GM12873 (cell line): Measurements from ENCODE around the gene ROBO2.

Source experiments
- TF ChIP-seq, protein P1 (sequence below): IDR thresholded peaks from 2 replicates; pipeline ENCODE4 v1.5.1; 2012; ENCODE audit warnings: low read depth, mild to moderate bottlenecking, moderate library complexity, low read length, control low read depth; ENCODE audit not compliant: insufficient read depth; ENCODE audit errors: missing control alignments

ROBO2 gene

DNA sequence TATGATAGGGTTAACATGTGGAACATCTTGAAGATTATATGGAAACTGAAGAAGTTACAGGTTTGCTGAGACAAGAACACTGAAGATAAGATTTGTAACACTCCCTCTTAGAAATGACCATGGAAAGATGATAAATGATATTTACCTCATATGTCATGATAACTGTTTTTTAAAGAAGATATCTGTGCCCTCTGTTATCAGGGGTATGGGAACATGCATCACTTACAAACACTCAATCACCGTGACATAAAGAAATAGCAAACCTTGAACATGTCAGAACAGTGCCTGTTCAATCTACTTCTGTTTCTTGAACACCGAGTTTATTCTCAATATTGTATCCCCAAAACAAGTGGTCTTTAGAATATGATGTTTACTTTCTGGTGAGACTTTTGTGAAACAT, 149.4 kb downstream of the ROBO2 start:
- TF ChIP-seq, protein P1, sequence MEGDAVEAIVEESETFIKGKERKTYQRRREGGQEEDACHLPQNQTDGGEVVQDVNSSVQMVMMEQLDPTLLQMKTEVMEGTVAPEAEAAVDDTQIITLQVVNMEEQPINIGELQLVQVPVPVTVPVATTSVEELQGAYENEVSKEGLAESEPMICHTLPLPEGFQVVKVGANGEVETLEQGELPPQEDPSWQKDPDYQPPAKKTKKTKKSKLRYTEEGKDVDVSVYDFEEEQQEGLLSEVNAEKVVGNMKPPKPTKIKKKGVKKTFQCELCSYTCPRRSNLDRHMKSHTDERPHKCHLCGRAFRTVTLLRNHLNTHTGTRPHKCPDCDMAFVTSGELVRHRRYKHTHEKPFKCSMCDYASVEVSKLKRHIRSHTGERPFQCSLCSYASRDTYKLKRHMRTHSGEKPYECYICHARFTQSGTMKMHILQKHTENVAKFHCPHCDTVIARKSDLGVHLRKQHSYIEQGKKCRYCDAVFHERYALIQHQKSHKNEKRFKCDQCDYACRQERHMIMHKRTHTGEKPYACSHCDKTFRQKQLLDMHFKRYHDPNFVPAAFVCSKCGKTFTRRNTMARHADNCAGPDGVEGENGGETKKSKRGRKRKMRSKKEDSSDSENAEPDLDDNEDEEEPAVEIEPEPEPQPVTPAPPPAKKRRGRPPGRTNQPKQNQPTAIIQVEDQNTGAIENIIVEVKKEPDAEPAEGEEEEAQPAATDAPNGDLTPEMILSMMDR, result no peak

DNA sequence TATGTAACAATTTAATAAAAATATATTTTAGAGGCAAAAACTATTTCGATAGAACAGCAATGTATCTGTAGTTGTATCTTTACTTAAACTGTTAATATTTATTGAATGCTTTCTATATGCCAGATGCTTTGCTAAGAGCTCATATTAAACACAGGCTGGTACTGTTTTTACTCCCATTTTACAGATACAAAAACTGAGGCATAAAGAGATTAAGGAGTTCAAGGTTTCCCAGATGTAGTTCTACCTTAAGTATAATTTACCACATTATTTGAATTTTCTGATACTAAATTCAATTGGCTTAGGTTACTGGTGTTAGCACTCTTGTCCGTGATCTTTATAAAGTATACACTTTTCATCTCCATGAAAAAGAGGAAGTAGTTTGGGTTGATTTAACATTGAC, 149.8 kb downstream of the ROBO2 start:
- TF ChIP-seq, protein P1, result no peak

DNA sequence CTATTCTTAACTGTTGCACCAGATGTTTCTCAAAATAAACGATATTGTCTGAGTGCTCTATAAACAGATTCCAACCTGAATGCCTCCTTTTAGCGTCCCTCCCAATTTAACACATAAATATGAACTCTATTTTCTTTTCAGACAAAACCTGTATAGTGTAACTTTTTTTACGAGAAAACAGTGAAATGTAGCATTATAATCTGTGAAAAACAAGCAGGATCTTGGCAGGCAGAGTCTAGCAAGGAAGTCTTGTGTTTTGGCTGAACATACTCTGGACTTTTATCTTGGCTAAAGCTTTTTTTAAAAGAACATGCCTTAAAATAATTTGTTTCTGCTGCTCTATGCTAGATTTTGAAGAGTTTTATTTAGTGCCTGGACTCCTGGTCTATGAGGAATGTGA, 150.5 kb downstream of the ROBO2 start:
- TF ChIP-seq, protein P1, result no peak

DNA sequence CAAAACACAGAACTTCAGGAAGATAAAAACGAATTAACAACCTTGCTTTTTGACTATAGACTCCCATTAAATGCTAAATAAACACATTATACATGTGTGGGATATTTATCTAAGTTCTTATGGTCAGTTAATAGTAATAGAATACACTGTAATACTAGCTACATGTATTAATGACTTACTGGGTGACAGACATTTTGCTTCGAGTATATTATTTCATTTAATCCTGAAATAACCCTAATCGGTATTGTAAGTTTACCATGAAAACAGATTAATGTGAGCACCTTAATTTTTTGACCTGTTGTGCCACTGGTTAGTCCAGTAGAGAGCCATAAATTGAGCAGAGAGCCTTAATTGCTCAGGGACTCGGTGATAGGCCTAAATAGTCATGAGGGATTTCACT, 151.1 kb downstream of the ROBO2 start:
- TF ChIP-seq, protein P1, result no peak

DNA sequence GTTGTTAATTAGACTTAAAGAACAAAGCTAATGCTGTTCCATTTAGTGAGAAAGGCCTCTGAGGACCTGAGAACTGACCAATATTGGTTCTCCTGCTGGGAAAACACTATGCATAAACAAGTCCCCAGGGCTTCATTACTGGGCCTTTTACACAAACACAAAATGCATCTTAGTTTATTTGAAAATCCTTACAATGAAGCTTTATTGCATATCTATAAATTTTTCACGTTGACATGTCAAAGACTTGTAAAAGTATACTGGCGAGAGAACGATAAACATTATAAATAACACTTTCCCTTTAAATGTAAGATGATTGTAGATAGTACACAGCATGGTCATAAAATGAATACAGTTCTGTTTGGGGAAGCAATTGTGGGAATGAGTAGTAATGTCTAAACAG, 151.7 kb downstream of the ROBO2 start:
- TF ChIP-seq, protein P1, result no peak

DNA sequence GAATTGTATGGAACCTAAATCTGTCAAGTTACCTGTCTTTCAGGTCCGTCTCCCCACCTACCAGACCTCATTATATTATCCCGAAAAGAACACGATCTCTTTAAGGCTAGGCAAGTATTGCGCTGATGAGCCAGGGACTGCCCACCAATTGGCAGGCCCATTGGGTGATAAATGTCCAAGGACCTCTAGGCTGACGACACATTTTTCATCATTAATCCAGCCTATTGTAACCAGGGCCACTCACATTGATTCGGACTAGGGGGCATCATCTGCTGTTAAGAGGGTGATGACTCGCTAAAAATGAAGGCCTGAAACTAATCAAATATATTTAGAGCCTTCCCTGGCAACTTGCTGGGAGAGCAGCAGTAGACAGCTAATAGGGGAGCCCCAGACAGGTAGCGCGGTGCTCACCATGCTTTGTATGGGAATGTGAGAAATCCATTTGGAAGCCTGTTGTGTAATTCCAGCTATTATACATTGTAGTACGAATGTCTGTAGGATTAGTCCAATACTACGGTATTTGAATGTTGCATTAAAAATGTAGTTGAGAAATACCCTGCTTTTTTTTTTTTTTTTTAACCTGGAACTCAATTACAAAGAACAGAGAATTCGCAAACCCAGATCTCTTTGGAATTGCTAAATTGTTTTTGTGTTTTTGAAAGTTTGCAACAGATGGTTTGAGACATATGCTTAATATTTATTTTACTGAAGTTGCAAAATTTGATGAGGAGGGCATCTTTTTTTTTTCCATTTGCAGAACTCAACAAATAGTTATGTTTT, 156.1 kb downstream of the ROBO2 start:
- TF ChIP-seq, protein P1, result no peak

DNA sequence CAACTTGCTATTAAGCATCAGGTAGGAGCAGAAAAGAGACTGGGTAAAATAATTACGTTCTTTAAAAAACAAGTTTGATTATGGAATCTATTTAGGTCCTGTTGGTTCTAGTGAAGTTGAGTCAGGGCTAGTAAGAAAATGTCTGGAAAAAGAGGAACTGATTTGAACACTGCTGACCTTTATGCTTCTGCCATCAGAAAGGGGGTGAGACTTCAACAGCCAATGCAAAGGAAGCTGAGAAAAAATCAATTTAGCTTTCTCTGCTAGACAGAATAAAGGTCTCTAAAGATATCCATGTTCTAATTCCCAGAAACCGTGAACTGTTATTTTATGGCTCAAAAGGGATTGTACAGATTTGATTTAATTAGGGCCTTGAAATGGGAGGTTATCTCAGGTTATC, 157.5 kb downstream of the ROBO2 start:
- TF ChIP-seq, protein P1, result no peak
